IPS DF 6.9 (cell line): ENCODE results near the gene FTSJ3.
A peak's percentile ranks its signal among the peaks of the same experiment; 100 is the strongest.

Experiments used
- DNase-seq: peaks from one replicate; pipeline ENCODE4 v3.0.0-alpha.2; 2013; ENCODE audit warnings: low read depth, low spot score
- H3K27ac ChIP-seq: one replicate; pipeline ENCODE4 v1.5.1; 2013; ENCODE audit warnings: low read length, control low read depth
- H3K27me3 ChIP-seq: 2 replicates; pipeline ENCODE4 v1.6.1; 2013; ENCODE audit warnings: mild to moderate bottlenecking, low read length; ENCODE audit not compliant: control insufficient read depth, insufficient read depth
- H3K36me3 ChIP-seq: 2 replicates; pipeline ENCODE4 v1.6.1; 2013; ENCODE audit warnings: low read length; ENCODE audit not compliant: control insufficient read depth, insufficient read depth
- H3K4me1 ChIP-seq: 2 replicates; pipeline ENCODE4 v1.6.1; 2013; ENCODE audit warnings: low read length; ENCODE audit not compliant: control insufficient read depth, insufficient read depth
- H3K4me3 ChIP-seq: 2 replicates; pipeline ENCODE4 v1.5.1; 2013; ENCODE audit warnings: mild to moderate bottlenecking, low read length
- H3K9me3 ChIP-seq: 2 replicates; pipeline ENCODE4 v1.6.1; 2013; ENCODE audit warnings: low read length, inconsistent platforms; ENCODE audit not compliant: control insufficient read depth, insufficient read depth
- WGBS: extraction: QIAGEN DNeasy Blood & Tissue Kit; methylation state at CpG from one replicate; pipeline ENCODE4 v1.1.7; 2013; ENCODE audit warnings: mixed read lengths, missing lambda C conversion rate; ENCODE audit not compliant: insufficient read length, insufficient coverage; 5-methylcytosine and 5-hydroxymethylcytosine counted together

Gene FTSJ3

GRCh38 chr17:63842540-63843386, 15.3 kb upstream of the FTSJ3 start, which contains the start of gene SMARCD2:
Gene SMARCD2 (minus strand): TSS chr17:63842685. CDS start chr17:63842674, 11 bp downstream.
- peak; percentile 96 for DNase-seq
- peak within 1 kb of the TSS; percentile 80 for H3K4me3 ChIP-seq
- no peak within 1 kb of the TSS for H3K27ac ChIP-seq
- no CpG with 5 or more reads among the region's 92 CpGs for WGBS
- no peaks in the 10 kb centered on the region for H3K36me3 ChIP-seq
- no peaks in the 10 kb centered on the region; the same call in 1 of the 2 replicates for H3K27me3 ChIP-seq
- no peaks in the 10 kb centered on the region for H3K9me3 ChIP-seq
- H3K4me1 ChIP-seq, result peaks cover 5% of the 10 kb centered on the region

- peak overlapping the region; percentile 80 for H3K4me3 ChIP-seq
- H3K9me3 ChIP-seq, result no peaks in the 10 kb centered on the region
- H3K4me1 ChIP-seq, result peaks cover 5% of the 10 kb centered on the region
- DNase-seq, result no peak
- no peaks in the 10 kb centered on the region for H3K27me3 ChIP-seq
- H3K27ac ChIP-seq, result no peak overlapping the region
- WGBS, result no CpG with 5 or more reads among the region's 36 CpGs
- no peaks in the 10 kb centered on the region; the same call in none of the 2 replicates for H3K36me3 ChIP-seq
Observed at GRCh38 chr17:63842173-63842539, 14.7 kb upstream of the FTSJ3 start.

DNA sequence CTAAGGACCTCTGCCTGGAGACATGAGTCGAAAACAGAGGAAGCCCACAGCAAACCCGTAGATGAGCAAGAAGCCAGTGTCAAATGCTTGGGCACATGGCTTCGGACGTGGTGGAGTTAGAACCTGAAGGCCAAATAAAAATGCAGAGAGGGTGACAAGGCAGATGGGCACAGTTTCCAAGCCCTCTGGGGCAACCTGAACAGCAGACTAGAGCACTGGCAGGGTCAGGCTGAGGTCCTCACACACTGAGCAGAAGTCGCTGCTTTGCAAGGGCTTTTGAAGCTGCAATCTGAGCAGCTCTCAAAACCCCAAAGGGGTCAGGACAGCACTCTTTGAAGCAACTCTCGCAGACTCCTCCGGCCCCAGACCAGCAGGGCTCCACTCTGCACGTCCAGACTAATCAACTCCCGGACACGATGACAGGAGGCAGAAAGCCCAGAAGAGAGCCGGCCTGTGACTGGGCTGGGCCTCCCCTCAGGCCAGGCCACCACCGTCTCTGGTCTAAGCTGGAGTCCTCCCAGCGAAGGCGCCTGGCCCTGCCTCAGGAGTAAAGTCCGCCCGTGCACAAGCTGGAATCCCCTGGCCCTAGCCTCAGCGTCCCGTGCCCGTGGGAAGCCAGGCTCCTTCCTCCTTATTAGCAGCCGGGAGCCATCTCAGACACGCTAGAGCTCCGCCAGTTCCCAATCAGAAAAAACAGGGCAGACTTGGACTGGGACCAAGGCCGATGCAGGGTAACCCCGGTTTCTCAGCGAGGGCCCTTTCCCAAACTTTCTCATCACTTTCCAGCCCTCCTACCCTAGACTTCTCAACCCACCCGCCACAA, 14.1 kb upstream of the FTSJ3 start:
- no peak overlapping the region for H3K27ac ChIP-seq
- H3K4me1 ChIP-seq, result peaks cover 5% of the 10 kb centered on the region
- DNase-seq, result no peak
- WGBS, result no CpG with 5 or more reads among the region's 26 CpGs
- no peaks in the 10 kb centered on the region for H3K27me3 ChIP-seq
- no peaks in the 10 kb centered on the region for H3K9me3 ChIP-seq
- H3K4me3 ChIP-seq, result peak overlapping the region; percentile 80
- H3K36me3 ChIP-seq, result no peaks in the 10 kb centered on the region; the same call in none of the 2 replicates

DNA sequence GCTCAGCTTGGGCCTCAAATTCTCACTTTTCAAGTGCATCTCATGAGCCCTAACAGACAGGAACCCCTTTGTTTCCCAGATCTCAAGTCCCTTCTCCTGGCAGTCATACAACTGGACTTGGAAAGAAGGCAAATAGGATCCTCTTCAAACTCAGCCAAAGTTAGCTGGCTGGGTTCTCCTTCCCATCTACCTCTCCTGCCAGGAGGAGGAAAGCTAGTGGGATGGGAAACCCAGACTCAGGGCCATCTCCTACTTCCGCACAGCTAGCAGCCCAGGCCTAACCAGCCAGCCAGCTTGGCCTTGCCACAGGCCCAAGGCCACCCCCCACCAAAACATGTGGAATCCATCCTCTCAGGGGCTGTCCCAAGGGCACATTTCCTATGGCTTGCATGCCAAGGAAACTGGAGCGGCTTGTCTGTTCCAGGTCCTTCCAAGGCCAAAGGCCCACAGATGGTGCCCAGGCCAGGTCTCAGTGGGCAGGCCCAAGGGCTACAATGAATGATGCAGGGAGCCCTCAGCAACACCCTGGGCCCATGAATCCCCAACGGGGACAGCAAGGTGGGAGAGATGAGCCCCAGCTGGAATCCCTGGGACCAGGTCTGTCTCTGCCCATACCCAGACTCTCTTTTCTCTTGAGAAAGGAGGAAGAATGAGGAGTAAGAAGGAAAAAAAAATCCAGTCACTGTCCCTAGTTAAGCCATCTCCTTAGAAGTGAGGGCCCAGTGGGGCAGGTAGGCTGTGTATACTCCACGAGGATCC, 13.3 kb upstream of the FTSJ3 start:
- no peaks in the 10 kb centered on the region for H3K27me3 ChIP-seq
- H3K9me3 ChIP-seq, result no peaks in the 10 kb centered on the region
- DNase-seq, result no peak
- H3K27ac ChIP-seq, result no peak overlapping the region
- H3K36me3 ChIP-seq, result no peaks in the 10 kb centered on the region; the same call in none of the 2 replicates
- WGBS, result no CpG with 5 or more reads among the region's 4 CpGs
- H3K4me3 ChIP-seq, result no peak overlapping the region
- H3K4me1 ChIP-seq, result peaks cover 5% of the 10 kb centered on the region

- Histone ChIP-seq H3K27ac (no peak overlapping the region), H3K27me3 (no peaks in the 10 kb centered on the region), H3K4me1 (peaks cover 5% of the 10 kb centered on the region), H3K4me3 (no peak overlapping the region), H3K36me3 (peaks cover 5% of the 10 kb centered on the region), H3K9me3 (no peaks in the 10 kb centered on the region)
- no peak for DNase-seq
- WGBS, result no CpG with 5 or more reads among the region's 7 CpGs
Observed at GRCh38 chr17:63838631-63839171, 11.2 kb upstream of the FTSJ3 start.

DNA sequence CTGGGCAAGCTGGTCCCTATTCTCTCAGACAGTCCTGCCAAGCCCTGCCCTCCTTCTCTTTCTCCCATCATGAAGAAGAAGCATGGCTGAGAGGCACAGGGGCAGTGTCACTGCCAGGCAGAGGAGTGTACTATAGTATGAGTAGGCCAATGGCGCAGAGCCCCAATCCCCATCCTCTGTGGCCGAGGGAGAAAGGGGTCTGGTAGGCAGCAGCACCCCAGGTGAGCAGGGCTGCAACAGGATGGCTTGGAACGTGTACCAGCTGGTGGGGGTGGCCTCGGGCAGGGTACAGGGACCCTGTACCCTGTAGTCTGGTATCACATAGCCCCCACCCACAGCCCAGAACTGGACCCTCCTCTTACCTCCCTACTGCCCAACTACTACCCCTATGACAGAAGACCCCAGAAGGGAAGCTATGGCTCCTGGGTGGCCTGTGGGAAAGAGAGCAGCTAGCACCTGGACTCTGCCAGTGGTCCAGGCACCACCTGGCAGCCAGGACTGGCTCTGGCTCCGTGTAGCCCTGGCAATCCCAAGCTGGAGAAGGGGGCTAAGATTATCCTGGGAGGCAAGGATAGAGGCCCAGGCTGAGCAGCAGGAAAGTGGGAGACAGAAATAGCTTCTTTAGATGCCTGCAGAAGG, 10.6 kb upstream of the FTSJ3 start:
- DNase-seq, result no peak
- Histone ChIP-seq H3K36me3 (peaks cover 11% of the 10 kb centered on the region), H3K27me3 (no peaks in the 10 kb centered on the region), H3K9me3 (no peaks in the 10 kb centered on the region), H3K27ac (no peak overlapping the region), H3K4me3 (no peak overlapping the region), H3K4me1 (peaks cover 5% of the 10 kb centered on the region)
- no CpG with 5 or more reads among the region's 5 CpGs for WGBS

DNA sequence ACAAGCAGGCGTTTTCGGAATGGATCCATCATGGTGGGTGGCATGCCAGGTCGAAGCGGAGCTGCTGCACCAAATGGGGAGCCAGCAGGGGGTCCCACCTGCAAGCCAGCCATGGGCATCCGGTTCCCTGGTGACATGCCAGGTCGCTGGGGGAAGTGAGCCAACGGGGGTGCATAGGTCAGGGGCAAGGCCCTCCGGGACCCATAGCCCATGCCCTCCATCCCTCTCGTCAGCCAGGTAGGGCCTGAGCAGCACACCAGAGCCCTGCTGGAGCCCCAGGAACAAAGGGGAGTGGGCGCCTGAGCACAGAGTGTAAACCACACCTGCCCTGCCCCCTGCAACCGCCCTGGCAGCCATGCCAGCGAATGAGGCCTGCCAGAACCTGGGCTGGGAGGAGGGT, 10.0 kb upstream of the FTSJ3 start:
- Histone ChIP-seq H3K4me1 (peaks cover 5% of the 10 kb centered on the region), H3K27me3 (no peaks in the 10 kb centered on the region), H3K9me3 (no peaks in the 10 kb centered on the region), H3K36me3 (peaks cover 17% of the 10 kb centered on the region), H3K27ac (no peak overlapping the region), H3K4me3 (no peak overlapping the region)
- no peak for DNase-seq
- WGBS, result no CpG with 5 or more reads among the region's 12 CpGs

- Histone ChIP-seq H3K27ac (no peak overlapping the region), H3K9me3 (no peaks in the 10 kb centered on the region), H3K36me3 (peaks cover 24% of the 10 kb centered on the region), H3K27me3 (no peaks in the 10 kb centered on the region), H3K4me1 (peaks cover 5% of the 10 kb centered on the region), H3K4me3 (no peak overlapping the region)
- no CpG with 5 or more reads among the region's 7 CpGs for WGBS
- no peak for DNase-seq
Observed at GRCh38 chr17:63836811-63837210, 9.3 kb upstream of the FTSJ3 start.

GRCh38 chr17:63835167-63835720, 7.8 kb upstream of the FTSJ3 start:
- no peaks in the 10 kb centered on the region for H3K9me3 ChIP-seq
- H3K36me3 ChIP-seq, result peaks cover 39% of the 10 kb centered on the region
- no peak overlapping the region for H3K4me3 ChIP-seq
- no peak for DNase-seq
- no peak overlapping the region for H3K27ac ChIP-seq
- H3K27me3 ChIP-seq, result no peaks in the 10 kb centered on the region
- 0 out of 2 replicates have a peak, but pooled peaks cover 2% of the 10 kb centered on the region for H3K4me1 ChIP-seq
- no CpG with 5 or more reads among the region's 9 CpGs for WGBS
